ENCODE results near the gene MYOG.

- TF ChIP-seq CTCF (conservative IDR thresholded peaks at IDR 0.05) = no peak
- TF ChIP-seq ZFX (IDR thresholded peaks at IDR 0.05) = no peak
Measured at GRCh38 chr1:203086992-203087763, 1.4 kb upstream of the MYOG start.
